Measurements from ENCODE around the gene TMF1.

The TMF1 gene

DNA sequence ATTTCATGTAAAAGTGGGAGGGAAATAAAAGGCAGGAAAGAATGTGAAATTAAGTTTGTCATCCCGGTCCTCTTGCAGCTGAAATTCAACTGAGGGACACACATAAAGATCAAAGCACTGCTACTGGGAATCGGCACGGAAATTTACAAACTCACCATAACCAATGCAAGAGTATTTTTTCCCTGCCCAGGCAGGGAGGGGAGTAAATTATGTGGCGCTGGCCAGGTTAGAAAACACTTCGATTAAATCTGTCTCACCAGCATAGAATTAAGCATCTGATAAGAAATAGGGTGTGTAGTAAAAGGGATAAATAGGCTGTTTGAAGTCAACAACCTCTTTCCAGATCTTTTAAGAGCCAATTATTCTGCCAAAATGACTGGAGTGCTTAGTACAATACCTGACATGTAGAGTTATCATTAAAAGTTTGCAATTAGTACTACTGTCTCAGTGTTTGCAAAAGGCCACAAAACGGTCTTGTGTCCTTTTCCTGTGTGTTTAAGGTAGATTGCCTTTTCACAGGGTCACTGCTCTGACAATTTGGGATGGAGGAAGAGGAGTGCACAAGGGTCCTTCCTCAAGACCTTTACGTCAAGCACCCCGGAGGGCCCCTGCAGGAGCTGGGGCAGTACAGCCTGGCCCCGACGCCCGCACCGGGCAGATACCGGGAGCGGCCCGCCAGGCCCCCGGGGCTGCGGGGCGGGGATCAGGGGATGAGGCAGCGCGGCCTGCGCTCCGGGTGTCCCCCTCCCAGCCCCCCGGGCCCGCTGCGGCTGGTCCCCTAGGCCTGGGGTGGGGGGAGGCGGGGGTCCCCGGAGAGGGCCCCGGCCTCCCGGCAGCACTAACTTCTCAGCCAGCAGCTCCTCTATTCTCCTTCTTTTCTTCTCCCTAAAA, 27.4 kb upstream of the TMF1 start:
- DNase-seq (ENCODE audit: low read depth), result no peak

- no peak for DNase-seq (ENCODE audit: low read depth)
These were observed 20.8 kb upstream of the TMF1 start for GRCh38 chr3:69072928-69073327.

DNA sequence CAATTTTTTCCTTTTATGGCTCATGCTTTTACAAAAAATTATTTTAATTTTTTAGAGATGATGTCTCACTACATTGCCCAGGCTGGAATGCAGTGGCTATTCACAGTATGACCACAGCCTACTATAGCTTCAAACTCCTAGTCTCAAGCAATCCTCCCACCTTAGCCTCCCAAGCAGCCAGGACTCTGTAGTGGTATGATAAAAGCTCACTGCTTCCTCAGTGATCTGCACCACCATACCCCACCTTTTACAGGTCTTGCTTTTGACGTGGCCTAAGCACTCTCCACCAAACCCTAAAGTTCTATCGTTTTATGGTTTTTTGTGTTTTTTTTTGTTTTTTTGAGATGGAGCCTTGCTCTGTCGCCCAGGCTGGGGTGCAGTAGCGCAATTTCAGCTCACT, 14.0 kb upstream of the TMF1 start:
- DNase-seq (ENCODE audit: low read depth), result no peak

DNA sequence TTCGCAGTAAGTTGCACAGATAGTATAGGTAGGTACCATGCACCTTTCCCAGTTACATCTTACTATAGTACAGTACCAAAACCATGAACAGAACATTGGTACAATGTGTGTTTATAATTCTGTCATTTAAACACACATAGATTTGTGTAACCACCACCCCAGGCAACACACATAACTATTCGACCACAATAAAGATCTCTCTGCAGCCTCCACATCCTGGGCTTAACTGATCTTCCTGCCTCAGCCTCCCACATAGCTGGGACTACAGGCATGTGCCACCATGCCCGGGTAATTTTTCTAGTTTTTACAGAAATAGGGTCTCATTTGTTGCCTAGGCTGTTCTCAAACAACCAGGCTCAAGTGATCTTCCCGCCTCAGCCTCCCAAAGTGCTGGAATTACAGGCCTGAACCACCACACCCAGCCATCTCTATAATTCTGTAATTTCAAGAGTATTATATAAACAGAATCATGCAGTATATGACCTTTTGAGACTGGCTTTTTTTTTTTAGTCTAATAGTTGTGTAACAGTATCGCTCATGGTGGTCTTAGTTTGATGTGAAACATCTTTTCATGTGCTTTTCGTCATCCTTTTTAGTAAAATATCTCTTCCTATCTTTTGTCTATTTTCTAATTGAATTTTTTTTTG, 13.3 kb upstream of the TMF1 start:
- DNase-seq (ENCODE audit: low read depth), result no peak

DNA sequence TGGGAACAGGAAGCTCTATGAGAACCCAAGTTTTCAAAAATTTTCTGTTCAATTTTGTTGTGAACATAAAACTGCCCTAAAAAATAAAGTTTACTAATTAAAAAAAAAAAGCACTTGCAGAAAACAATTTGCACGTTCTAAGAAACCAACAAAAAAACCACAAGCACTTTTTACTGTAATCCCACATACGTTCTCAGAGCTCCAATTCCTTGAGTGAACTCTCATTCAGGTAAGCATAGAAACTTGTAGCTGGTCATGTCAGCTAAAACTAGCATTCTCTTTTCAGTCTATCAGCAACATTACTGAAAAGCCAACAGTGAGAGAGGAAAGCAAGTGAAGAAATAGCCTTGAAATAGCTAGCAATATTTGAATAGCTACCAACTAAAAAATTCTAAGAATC, 11.5 kb upstream of the TMF1 start:
- DNase-seq (ENCODE audit: low read depth), result no peak

- DNase-seq (ENCODE audit: low read depth), result no peak
These were observed 7.6 kb upstream of the TMF1 start for GRCh38 chr3:69059688-69060087.

DNA sequence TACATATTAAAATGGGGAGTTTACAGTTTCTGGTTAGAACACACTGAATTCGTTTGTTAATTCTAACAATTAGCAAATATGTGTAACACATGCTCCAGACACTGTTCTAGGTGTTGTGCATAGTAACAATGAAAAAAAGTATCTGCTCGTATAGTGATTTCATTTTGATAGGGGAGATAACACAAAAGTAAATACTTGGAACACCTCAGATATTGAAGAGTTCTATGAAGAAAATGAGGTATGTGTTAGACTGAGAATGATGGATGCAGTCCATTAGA, 6.8 kb upstream of the TMF1 start:
- no peak for DNase-seq (ENCODE audit: low read depth)

DNA sequence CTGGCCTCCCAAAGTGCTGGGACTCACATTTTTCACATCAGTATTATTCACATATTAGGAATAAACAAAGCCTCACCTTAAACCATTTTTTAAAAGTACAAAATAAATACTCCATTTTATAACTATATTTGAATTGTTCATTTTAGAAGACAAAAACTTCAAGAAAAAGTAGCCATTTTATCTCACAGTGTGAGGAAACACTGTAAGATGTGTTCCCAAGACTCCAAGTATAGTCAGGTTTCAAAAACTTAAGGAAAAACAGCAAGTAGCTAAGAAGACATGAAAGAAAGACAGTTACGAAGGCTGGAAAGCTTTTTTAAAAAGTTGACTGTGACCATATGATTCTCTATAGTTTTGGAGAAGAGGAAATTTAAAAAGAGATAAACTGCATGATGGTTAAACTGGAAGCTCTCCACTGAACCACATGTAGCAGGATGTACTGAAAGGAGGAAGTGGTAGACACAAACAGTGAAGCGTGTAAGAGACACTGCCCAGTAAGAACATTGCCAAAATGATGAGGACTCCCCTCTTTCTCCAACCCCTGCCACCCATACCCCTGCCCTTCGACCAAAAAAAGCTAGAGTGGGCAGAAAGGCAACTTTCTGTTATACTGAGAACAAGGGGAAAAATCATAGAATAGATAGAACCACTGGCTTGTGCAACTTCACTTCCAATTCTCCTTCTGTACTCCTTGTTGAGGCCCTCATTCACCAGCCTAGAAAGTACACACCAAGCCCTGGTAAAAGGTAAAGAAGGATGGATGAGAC, 6.2 kb upstream of the TMF1 start:
- DNase-seq (ENCODE audit: low read depth), result no peak

GRCh38 chr3:69052472-69052898, 352 bp upstream of the TMF1 start:
- DNase-seq (ENCODE audit: low read depth), result no peak

DNA sequence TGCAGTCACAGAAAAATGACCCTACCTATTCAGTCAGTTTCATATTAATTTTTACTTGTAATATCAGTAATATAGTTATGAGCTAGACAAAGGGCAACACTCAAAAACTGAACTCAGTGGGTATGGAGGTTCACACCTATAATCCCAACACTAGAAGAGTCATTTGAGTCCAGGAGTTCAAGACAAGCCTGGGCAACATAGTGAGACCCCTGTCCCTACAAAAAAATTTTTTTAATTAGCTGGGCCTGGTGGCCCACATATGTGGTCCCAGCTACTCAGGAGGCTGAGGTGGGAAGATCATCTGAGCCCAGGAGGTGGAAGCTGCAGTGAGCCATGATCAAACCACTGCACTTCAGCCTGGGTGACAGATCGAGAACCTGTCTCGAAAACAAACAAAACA, 3.1 kb downstream of the TMF1 start:
- no peak for DNase-seq (ENCODE audit: low read depth)

- no peak for DNase-seq (ENCODE audit: low read depth)
These were observed 7.5 kb downstream of the TMF1 start for GRCh38 chr3:69044608-69045007.

DNA sequence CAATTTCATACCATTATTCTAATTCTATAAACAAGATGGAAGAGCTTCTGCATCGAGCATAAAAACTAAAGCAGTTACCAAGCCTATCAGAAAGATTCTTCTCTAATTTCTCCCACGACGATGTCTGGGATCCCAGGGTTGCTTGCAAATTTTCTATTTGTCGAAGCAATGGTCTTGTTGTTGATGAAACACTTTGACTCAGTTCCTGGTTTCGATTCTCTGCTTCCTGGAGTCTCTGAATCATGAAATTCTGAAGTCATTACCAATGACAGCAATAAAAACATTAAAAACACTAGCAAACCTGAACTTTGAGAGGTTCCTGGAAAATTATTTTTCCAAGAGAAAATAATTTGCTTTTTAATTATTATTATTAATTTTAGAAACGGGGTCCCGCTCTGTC, 18.7 kb downstream of the TMF1 start:
- peak; percentile 72 for DNase-seq (ENCODE audit: low read depth)

GRCh38 chr3:69032737-69033136, 19.4 kb downstream of the TMF1 start:
- DNase-seq (ENCODE audit: low read depth), result no peak

DNA sequence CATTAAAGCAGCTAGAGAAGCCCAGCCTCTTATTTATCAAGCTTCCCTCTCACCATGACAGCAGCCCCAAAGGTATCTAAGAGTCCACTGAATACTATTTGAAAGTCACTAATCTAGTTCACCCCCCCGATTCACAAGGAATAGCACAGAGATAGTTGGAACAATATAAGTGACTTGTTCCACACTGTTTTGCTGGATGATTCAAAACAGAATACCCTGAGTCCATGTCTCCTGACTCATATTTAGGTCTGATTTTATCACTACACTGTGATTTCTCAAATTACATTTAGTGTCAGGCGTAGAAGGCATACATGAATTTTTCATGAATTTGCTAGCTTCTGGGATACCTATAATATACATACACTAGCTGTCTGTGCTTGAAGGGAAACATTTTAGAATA, 20.0 kb downstream of the TMF1 start:
- peak; percentile 52 for DNase-seq (ENCODE audit: low read depth)

DNA sequence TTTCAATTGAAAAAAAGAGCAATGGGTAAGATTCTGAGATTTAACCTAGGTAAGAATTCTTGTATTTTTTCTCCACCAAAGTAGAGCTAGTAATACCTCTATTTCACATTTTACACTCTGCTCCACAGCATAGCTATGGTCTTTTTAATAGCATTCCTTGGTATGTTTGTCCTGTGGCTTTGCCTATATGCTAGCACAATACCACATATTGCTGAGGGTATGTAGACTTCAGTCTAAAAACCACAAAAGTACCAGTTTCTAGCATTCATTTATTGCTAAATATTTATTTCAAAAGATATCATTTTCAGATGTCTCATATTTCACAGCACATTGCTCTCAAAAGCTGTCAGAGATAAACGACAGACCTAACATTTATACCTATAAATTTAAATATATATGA, 20.5 kb downstream of the TMF1 start:
- no peak for DNase-seq (ENCODE audit: low read depth)

GRCh38 chr3:69020857-69021256, 31.3 kb downstream of the TMF1 start:
- DNase-seq (ENCODE audit: low read depth), result no peak

DNA sequence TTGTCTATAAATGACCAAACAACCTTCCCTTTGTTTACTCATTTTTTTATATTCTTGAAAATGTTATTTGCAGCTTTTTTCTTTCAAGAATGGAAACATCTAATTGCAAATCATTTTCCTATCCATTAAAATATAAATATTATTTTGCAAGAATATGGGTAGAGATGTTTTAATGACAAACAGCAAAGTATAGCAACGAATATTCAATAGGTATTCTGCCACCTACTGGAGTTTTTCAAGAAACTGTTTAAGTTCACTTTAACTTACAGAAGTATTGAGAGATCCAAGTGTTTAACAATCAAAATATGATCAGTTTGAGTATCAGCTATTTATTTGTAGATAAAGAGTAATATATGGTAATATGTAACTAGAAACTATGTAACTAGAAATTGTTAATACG, 31.7 kb downstream of the TMF1 start:
- no peak for DNase-seq (ENCODE audit: low read depth)

GRCh38 chr3:69016901-69017300, 35.2 kb downstream of the TMF1 start:
- no peak for DNase-seq (ENCODE audit: low read depth)

GRCh38 chr3:69016102-69016501, 36.0 kb downstream of the TMF1 start:
- no peak for DNase-seq (ENCODE audit: low read depth)

- no peak for DNase-seq (ENCODE audit: low read depth)
These were observed 38.0 kb downstream of the TMF1 start for GRCh38 chr3:69014022-69014580.

GRCh38 chr3:69013253-69014021, 38.7 kb downstream of the TMF1 start, which contains the start of gene EOGT:
Gene EOGT, minus strand, starts transcription at chr3:69013684. Its CDS starts 3,838 bp downstream, at chr3:69009846.
- peak; percentile 51 for DNase-seq (ENCODE audit: low read depth)

DNA sequence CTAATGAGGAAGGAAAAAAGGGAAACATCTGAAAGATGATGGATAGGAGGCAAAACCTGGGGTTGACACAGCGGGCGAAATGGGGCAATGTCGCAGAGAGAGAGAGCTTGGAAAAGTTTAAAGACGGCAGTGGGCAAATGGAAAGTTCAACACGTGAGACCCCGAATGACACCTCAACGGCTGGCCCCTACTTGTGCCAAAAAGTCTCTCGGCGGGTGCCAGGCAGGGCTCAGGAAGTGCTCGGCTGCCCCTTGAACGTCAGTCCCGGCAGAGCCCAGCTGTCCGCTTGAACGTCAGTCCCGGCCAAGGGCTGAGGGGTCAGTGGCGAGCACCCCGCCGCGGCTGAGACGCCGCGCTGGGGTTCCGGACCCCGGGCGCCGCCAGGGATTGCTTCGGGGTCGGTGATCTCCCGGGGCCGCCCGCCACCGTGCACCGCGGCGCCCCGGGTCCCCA, 39.3 kb downstream of the TMF1 start:
- no peak for DNase-seq (ENCODE audit: low read depth)

All from HS-5 (cell line).